ENCODE data around the gene NSG1.
A peak's percentile ranks its signal among the peaks of the same experiment; 100 is the strongest.
"Not testable (repeated sequence)": the region's sequence is repeated elsewhere in the genome, so short reads cannot be mapped to it uniquely, and the experiment has no call there.

Gene NSG1

GRCh38 chr4:4436244-4436823 is 49.4 kb downstream of the NSG1 start:
- DNase-seq (ENCODE audit: low read depth) = no peak

DNA sequence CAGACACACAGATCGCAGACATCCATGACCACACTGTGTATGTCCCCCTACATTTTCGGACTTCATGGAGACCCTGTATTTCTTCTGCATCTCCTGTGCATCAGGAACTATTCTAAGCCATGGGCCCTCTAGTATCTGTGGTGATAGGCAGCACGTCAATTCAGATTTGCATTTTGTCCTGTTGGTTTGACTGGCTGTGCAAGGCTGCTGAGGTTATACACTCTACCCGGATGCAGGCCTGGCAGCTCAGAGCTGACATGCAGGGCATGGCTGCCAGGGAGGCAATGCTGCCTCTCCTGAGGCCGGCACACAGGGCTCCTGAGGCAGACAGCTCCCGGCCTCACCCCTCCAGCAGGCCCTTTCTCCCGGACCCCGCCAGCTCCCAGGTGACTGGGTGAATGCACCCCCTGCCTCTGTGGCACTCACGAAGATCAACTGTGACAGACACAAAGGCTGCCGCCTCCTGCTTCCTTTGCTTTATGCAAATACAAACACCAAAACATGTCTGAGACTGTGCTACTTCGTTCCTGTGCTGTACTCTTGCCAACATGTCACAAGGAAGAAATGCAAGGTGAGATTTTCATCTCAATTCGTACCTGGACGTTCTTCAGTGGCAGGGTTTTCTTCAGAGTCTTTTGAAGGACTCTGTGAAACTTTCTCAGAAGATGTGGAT is 51.0 kb downstream of the NSG1 start:
- DNase-seq (ENCODE audit: low read depth) = no peak

DNA sequence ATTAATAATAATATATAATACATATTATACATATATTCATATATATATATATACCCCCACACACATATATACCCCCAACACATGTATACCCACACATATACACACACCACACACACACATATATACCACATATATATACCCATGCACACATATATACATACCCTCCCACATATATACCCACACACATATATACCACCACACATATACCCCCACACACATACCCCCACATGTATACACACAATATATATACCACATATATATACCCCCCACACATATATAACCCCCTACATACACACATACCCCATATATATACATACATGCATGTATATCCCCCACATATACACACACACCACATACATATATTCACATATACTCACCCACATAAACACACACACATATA is 52.0 kb downstream of the NSG1 start:
- DNase-seq (ENCODE audit: low read depth) = no peak

- no peak for DNase-seq (ENCODE audit: low read depth)
Observed at GRCh38 chr4:4439782-4440181, 52.9 kb downstream of the NSG1 start.

- DNase-seq (ENCODE audit: low read depth) = no peak
Observed at GRCh38 chr4:4440333-4441061, 53.6 kb downstream of the NSG1 start.

GRCh38 chr4:4443821-4444220 is 56.9 kb downstream of the NSG1 start:
- no peak for DNase-seq (ENCODE audit: low read depth)

DNA sequence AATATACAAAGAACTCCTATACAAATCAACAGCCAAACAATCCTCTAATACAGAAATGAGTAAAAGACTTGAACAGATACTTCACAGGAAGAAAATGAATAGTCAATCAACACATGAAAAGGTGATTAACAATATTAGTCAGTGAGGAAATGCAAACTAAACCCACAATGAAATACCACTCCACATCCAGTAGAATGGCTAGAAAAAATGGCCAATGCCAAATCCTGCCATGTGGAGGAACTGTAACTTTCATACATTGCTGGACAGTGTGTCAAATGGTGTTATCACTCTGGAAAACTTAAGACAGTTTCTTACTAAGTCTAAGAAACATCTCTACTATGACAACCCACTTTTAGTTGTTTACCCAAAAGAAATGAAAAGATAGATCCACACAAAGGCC is 59.5 kb downstream of the NSG1 start:
- no peak for DNase-seq (ENCODE audit: low read depth)

DNA sequence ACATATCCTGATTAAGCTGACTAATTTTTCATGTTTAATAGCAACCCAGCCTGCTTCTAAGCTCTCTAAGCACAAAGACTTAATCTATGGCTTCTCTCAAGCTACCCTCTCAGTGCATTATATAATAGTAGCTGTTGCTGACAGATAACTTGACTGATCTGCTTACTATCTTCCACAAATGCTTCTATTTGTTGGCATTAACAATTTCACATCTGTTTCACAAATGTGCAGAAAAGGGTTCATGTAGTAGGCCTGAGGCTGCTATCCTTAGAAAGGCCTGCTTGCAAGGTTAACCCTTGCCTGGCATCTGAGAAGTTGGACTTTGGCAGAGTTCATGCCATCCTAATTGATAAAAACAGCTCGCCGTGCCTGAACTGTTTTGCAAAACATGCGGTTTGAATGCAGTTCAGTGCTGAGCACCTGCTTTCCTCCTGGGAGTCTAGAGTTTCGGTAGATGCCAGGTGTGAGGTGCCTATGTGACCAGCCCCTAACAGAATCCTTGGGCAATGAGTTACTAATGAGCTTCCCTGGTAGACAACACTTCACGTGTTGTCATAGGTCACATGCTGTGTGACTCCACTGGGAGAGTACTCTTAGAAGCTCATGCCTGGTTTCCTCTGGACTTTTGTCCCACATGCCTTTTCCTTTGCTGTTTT is 68.4 kb downstream of the NSG1 start:
- no peak for DNase-seq (ENCODE audit: low read depth)

GRCh38 chr4:4456351-4456750 is 69.4 kb downstream of the NSG1 start:
- DNase-seq (ENCODE audit: low read depth) = no peak

GRCh38 chr4:4456816-4457578 is 70.1 kb downstream of the NSG1 start:
- no peak for DNase-seq (ENCODE audit: low read depth)

DNA sequence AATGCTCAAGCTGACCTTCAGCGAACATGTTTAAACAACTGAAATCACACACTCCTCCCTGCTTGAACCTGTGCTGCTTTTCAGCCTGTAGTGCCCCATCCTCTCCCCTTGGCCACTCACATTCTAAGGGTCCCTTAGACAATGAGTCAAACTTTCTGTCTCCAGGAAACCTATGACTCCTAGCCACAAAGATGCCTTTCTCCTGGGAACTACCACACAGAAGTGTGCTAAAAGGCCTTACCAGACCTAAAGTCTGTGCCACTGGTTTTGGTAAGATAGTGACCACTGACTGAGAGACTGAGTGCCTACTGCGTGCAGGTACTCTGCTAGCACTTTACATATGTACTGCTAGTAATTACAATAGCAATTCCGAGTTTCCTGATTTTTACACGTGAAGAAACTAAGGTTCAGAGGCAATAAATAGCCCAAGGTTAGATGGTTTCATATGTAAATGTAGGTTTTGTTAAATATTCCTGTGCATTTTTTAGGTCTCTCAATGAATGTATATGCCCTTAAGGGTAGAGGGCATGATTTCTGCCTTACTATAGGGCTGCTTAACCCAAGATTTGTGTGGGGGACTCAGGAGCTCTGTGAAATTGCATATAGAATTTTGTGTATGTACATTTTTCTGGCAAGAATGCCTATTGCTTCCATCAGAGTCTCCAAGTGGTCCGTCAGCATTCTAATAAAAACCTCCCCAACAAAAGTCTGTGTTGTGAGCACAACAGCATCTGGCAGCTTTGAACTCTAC is 71.1 kb downstream of the NSG1 start:
- no peak for DNase-seq (ENCODE audit: low read depth)

DNA sequence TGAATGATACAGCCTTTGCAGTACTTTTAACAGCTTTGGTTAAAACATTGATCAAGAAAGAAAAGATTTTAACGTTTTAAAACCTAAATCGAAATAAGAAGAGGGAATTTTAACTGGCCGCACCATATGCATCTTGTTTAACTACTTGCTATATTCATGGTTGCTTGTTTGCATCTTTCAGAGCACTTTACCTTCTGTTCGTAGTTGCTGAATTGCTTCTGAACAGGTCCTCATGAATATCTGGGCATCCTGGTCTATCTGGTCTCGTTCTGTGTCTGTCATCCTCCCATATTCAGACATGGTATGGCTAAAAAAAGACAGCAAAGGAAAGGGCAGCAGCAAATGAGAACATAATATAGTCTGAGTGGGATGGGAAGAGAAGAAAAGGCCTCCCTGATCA is 72.3 kb downstream of the NSG1 start:
- no peak for DNase-seq (ENCODE audit: low read depth)

DNA sequence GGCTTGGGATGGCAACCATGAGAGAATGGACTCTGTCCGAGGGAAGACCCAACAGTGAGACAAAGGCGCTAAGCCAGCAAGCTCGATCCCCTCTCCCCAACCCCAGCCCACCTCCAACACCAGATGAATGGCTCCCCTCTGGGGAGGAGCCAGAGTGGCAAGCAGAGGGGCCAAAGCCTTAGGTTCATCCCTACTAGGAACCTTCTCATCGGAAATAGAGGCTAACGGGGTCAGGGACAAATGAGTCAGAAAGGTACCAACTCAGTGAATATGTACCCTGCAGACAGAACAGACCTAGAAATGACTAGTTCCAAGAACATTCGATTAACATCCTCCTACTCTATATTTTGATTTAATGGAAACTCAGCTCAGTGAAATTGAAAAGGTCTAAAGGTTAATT is 73.9 kb downstream of the NSG1 start:
- no peak for DNase-seq (ENCODE audit: low read depth)

GRCh38 chr4:4461178-4461577 is 74.3 kb downstream of the NSG1 start:
- no peak for DNase-seq (ENCODE audit: low read depth)

DNA sequence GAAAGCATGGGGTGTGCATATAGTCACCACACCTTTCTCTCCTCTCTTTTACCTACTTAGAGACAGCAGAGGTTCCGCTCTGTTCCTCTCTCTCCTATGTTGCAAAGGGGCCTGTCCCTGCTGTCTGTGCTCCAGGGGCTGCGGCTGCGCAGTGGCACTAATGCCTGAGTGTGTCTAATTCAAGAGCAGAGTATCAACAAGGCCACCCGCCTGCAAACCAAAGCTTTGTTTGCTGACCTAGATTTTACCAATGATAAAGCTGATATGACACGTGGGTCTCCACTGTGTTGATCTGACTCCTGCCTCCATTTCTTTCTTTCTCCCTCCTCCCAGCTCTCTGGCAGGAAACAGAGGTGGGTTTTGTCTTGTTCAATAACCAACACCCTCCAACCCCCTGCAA is 74.9 kb downstream of the NSG1 start:
- DNase-seq (ENCODE audit: low read depth) = peak; percentile 11

- no peak for DNase-seq (ENCODE audit: low read depth)
Observed at GRCh38 chr4:4462970-4463369, 76.1 kb downstream of the NSG1 start.

DNA sequence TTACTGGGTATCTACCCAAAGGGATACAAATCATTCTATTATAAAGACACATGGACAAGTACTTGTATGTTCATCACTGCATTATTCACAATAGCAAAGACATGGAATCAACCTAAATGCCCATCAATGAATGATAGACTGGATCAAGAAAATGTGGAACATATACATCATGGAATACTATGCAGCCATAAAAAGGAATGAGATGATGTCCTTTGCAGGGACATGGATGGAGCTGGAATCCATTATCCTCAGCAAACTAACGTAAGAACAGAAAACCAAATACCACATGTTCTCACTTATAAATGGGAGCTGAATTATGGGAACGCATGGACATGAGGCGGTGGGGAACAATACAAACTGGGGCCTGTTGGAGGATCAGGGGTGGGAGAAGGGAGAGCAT is 78.3 kb downstream of the NSG1 start:
- not testable (repeated sequence) for DNase-seq (ENCODE audit: low read depth)

Data from stimulated activated CD8-positive, alpha-beta memory T cell treated with anti-CD3 and anti-CD28 coated beads, Interleukin-4, amount 100 ng/mL, for 24 hours (primary cell).